HG03342 (cell line): ENCODE results near the gene DDX1.
"Not testable (repeated sequence)": the region's sequence is repeated elsewhere in the genome, so short reads cannot be mapped to it uniquely, and the experiment has no call there.

Experiments
- ATAC-seq: cut with Tn5 transposase; IDR thresholded peaks from one replicate; pipeline ENCODE4 v1.9.1; 2021; ENCODE audit warnings: mild to moderate bottlenecking, moderate library complexity; ENCODE audit not compliant: unreplicated experiment

The DDX1 gene

DNA sequence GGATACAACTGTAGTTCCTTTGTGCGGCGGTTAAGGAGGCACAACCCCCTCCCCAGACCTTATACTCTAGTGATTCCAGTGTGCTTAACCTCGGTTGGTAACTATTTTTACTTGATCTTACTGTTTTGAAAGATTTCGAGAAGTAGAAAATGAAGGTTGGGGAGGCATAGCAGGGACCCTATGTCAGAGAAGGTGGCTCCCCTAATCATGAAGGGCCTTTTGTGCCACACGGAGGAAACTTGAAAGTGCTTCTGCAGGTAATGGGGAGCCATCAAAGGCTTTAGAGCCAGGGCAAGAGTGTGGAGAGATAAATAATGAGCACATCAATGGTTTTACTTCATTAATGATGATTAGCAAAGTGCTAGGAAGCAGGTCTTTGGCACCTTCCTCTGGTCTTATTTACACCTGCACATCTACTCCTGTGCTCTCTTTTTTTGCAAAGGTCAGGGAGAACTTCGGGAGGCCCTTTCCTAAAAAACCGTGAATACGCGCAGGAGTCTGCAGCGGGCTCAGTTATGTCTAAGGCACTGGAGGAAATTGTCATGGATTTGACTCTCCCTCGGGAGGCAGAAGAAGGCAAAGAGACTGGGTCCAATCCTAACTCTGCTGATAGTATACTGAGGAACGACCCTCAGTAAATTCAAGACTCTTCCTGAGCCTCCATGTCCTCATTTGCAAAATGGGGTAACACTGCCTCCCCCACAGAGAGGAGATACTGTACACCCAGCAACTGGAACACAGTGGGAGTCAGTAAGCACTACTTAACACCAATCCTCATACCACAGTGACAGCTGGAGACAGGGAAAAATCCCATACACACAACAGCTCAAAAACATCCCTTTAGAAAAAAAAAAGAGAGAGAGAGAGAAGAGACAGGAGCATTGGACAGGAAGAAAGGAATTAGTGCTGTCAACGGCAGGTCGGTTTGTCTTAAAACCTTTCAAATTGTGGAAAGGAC is 81.6 kb downstream of the DDX1 start:
- ATAC-seq: no peak

DNA sequence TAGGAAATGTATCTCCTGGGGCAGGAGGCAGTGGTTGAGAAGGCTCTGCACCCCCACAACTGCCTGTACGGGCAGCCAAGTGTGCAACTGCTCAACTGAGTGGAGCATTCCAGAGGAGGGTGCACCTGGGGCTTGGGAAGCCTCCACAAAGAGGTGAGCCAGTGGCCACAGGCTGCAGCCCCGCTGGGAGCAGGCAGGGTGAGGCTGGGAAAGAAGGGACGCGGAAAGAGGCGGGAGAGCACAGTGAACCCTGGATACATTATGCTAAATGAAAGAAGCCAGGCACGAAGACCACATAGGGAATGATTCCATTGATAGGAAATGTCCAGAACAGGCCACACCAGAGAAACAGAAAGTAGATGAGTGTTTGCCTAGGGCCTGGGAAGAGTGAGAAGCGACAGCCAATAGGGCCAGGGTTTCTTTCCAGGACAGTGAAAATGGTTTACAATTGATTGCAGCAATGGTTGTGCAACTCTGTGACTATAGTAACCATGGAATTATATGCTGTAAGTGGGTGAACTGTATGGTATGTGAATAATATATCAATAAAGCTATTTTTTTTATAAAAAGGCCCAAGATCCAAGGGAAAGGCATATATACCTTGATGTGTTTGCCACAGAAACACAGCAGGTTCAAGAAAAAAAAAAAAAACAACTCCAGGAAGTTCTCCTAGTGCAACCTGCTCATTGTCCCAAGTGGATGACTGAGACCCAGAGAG is 82.4 kb downstream of the DDX1 start:
- ATAC-seq: no peak

GRCh38 chr2:15674637-15675455 is 83.2 kb downstream of the DDX1 start:
- ATAC-seq: no peak

DNA sequence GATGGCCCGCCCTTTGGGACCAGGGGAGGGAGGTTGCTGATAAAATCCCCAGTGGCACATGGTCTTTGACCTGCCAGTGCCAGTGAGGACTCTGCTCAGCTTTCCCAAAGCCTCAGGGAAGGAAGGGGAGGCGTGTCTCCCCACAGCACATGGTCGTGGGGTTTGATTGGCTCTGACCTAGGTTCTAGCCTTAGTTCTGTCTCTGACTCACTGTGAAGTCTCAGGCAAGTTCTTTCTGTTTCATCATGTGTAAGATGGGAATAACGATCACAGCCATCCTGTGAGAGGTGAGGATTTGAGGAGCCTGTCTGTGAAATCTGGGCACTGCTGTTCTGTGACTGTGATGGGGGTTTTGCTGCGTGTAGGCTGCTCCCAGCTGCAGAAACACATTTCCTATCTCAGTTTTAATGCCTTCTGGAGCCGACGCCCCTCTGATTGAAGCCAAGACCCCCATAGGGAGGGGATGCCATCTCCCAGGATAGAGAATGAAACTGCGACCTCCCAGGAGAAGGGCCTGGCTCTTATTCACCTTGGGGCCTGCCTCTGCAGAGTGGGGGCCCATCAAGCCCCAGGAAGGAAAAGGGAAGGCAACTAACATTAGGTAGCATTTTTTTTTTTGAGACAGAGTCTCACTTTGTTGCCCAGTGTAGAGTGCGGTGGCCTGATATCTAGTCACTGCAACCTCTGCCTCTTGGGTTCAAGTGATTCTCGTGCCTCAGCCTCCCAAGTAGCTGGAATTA is 84.0 kb downstream of the DDX1 start:
- no peak for ATAC-seq

- ATAC-seq: no peak
Measured at GRCh38 chr2:15677141-15677843, 85.6 kb downstream of the DDX1 start.

- ATAC-seq: no peak
Measured at GRCh38 chr2:15678346-15678745, 86.7 kb downstream of the DDX1 start.

GRCh38 chr2:15678909-15679308 is 87.2 kb downstream of the DDX1 start:
- no peak for ATAC-seq

DNA sequence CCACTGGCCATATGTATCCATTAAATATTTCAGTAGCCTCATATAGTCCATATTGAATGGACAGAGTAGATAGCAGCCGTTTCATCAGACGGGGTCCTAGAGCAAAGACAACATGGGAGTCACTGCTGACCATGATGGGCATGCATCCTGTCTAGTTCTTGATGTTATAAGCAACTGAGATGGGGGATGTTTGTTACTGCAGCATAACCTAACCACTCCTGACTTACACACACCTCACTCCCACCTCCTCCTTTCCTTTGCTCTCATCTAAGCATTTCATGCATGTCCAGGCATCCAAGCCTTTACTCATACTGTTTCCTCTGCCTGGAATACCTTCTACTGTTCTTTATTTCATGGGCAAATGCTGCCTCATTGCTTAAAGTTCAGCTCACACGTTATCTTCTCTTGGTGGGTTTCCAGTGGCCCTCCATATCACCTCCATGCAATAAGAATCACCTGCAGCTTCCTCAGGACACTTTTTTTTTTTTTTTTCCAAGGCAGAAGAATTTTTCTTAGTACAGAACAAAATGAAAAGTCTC is 87.8 kb downstream of the DDX1 start:
- no peak for ATAC-seq

GRCh38 chr2:15680132-15680531 is 88.5 kb downstream of the DDX1 start:
- not testable (repeated sequence) for ATAC-seq
